Body of pancreas (tissue), 4 donors: ENCODE data around the gene ATP6V0A1.

Source experiments
- CTCF ChIP-seq, 7 experiments: fragments of 450-650 bp in 4 of 7; fragments of 200-600 bp in 3 of 7; sonication (generic) in 3 of 7; IDR thresholded peaks; one replicate each; pipeline ENCODE4 v1.5.1; 2016 to 2019; ENCODE audit warnings: antibody characterized with exemption in 7 of 7
- POLR2A ChIP-seq, 3 donors: fragments of 450-650 bp; IDR thresholded peaks; one replicate each; pipeline ENCODE4 v1.6.1; 2016; ENCODE audit warnings: antibody characterized with exemption in 3 of 3, mild to moderate bottlenecking in 2 of 3

- TF ChIP-seq CTCF (IDR thresholded peaks at IDR 0.05) (no peak), POLR2A (IDR thresholded peaks at IDR 0.05) (no peak)
Measured at GRCh38 chr17:42538482-42538881, 79.8 kb downstream of the ATP6V0A1 start.
